IMR-90 (cell line): ENCODE results near the gene ETV4. TPM values are rescaled to one million over a fixed set of nuclear protein-coding genes. Genes with fewer than 3 reads are reported as not detected.

Experiments used
- ATAC-seq: fragments of 200-7000 bp; cut with Tn5 transposase; 2 replicates; pipeline ENCODE4 v1.9.1; 2020; ENCODE audit warnings: low read depth, mild to moderate bottlenecking, moderate library complexity
- BruUV-seq: library from RNA; stranded (reverse); fragments of 400-500 nt; replicated peaks from 2 replicates; lab custom pipeline; 2021; lab: Mats Ljungman, UMichigan
- CTCF ChIA-PET: fragments of 300-600 bp; formaldehyde crosslinking; extraction: SDS; loops from one replicate; lab custom pipeline; 2021; ENCODE audit warnings: antibody characterized with exemption; lab: Yijun Ruan, JAX
- POLR2A ChIA-PET: fragments of 300-600 bp; sonication (Branson Sonifier 250); formaldehyde crosslinking; loops from one replicate; lab custom pipeline; 2022; ENCODE audit warnings: antibody characterized with exemption; ENCODE audit not compliant: unreplicated experiment; lab: Charles Lee
- DNase-seq: peaks from one replicate; pipeline ENCODE4 v3.0.0; 2013
- H2AFZ ChIP-seq: replicated peaks from 2 replicates; pipeline ENCODE3; 2013; ENCODE audit warnings: low read length, mild to moderate bottlenecking; ENCODE audit not compliant: poor library complexity
- H2AK5ac ChIP-seq: 2 replicates; pipeline ENCODE4 v1.6.1; 2013; ENCODE audit warnings: low read depth, low read length, inconsistent platforms
- H2AK9ac ChIP-seq: replicated peaks from 2 replicates; pipeline ENCODE3; 2013; ENCODE audit warnings: mild to moderate bottlenecking, low read depth, low read length, moderate library complexity; ENCODE audit not compliant: poor library complexity
- H2BK120ac ChIP-seq: 2 replicates; pipeline ENCODE4 v1.6.1; 2013; ENCODE audit warnings: low read depth, low read length, inconsistent platforms
- H2BK15ac ChIP-seq: 3 replicates; pipeline ENCODE4 v1.6.1; 2013; ENCODE audit warnings: low read depth, low read length, inconsistent platforms
- H2BK20ac ChIP-seq: 2 replicates; pipeline ENCODE4 v1.6.1; 2013; ENCODE audit warnings: low read depth, mild to moderate bottlenecking, inconsistent platforms, low read length, moderate library complexity
- H2BK5ac ChIP-seq: 2 replicates; pipeline ENCODE4 v1.6.1; 2013; ENCODE audit warnings: mild to moderate bottlenecking, low read depth, low read length, inconsistent platforms; ENCODE audit not compliant: poor library complexity, severe bottlenecking
- H3K14ac ChIP-seq: replicated peaks from 2 replicates; pipeline ENCODE4 v1.6.1; 2013; ENCODE audit warnings: low read depth, low read length, inconsistent platforms
- H3K18ac ChIP-seq: 2 replicates; pipeline ENCODE4 v1.6.1; 2013; ENCODE audit warnings: low read depth, low read length, control low read depth
- H3K23ac ChIP-seq: 2 replicates; pipeline ENCODE4 v1.6.1; 2013; ENCODE audit warnings: low read depth, low read length, inconsistent platforms
- H3K27ac ChIP-seq: 2 replicates; pipeline ENCODE4 v1.5.1; 2013; ENCODE audit warnings: mild to moderate bottlenecking, control low read depth, low read length; ENCODE audit not compliant: insufficient read depth
- H3K27me3 ChIP-seq: 2 replicates; pipeline ENCODE4 v1.6.1; 2013; ENCODE audit warnings: low read length; ENCODE audit not compliant: control insufficient read depth, insufficient read depth
- H3K36me3 ChIP-seq: 2 replicates; pipeline ENCODE4 v1.6.1; 2013; ENCODE audit warnings: low read length, mixed read lengths; ENCODE audit not compliant: control insufficient read depth, insufficient read depth
- H3K4ac ChIP-seq: 2 replicates; pipeline ENCODE4 v1.6.1; 2013; ENCODE audit warnings: low read depth, low read length, inconsistent platforms
- H3K4me1 ChIP-seq: 2 replicates; pipeline ENCODE4 v1.6.1; 2013; ENCODE audit warnings: low read length, mixed read lengths; ENCODE audit not compliant: control insufficient read depth, insufficient read depth
- H3K4me2 ChIP-seq: 2 replicates; pipeline ENCODE4 v1.6.1; 2013; ENCODE audit warnings: low read depth, mild to moderate bottlenecking, control low read depth, low read length, moderate library complexity
- H3K4me3 ChIP-seq: 2 replicates; pipeline ENCODE4 v1.5.1; 2013; ENCODE audit warnings: low read depth, mild to moderate bottlenecking, control low read depth, low read length, moderate library complexity; ENCODE audit not compliant: insufficient read depth
- H3K56ac ChIP-seq: 2 replicates; pipeline ENCODE4 v1.6.1; 2013; ENCODE audit warnings: low read length, inconsistent platforms; ENCODE audit not compliant: insufficient read depth; ENCODE audit errors: extremely low read depth
- H3K79me1 ChIP-seq, 2 experiments: 2 replicates each; pipeline ENCODE4 v1.6.1; 2013; ENCODE audit warnings: low read length in 2 of 2, inconsistent platforms in 1 of 2, low read depth in 1 of 2
- H3K9ac ChIP-seq: 2 replicates; pipeline ENCODE4 v1.6.1; 2013; ENCODE audit warnings: low read depth, low read length, control low read depth
- H3K9me1 ChIP-seq: 2 replicates; pipeline ENCODE4 v1.6.1; 2013; ENCODE audit warnings: low read length, inconsistent platforms; ENCODE audit not compliant: insufficient read depth
- H3K9me3 ChIP-seq: 2 replicates; pipeline ENCODE4 v1.6.1; 2013; ENCODE audit warnings: low read length; ENCODE audit not compliant: control insufficient read depth, insufficient read depth
- H4K20me1 ChIP-seq: 2 replicates; pipeline ENCODE4 v1.6.1; 2013; ENCODE audit warnings: low read length, inconsistent platforms; ENCODE audit not compliant: insufficient read depth
- H4K5ac ChIP-seq: 2 replicates; pipeline ENCODE4 v1.6.1; 2013; ENCODE audit warnings: mild to moderate bottlenecking, low read depth, low read length, control low read depth
- H4K8ac ChIP-seq, 2 experiments: 2 replicates each; pipeline ENCODE4 v1.6.1; 2013; ENCODE audit warnings: low read depth in 2 of 2, low read length in 2 of 2, control low read depth in 1 of 2, inconsistent platforms in 1 of 2
- H4K91ac ChIP-seq: 2 replicates; pipeline ENCODE4 v1.6.1; 2013; ENCODE audit warnings: low read depth, low read length, inconsistent platforms; ENCODE audit not compliant: insufficient read depth
- CEBPB ChIP-seq: IDR thresholded peaks from 2 replicates; pipeline ENCODE4 v1.6.1; 2012; ENCODE audit warnings: low read depth, low read length, improper control_type of control experiment
- FOS ChIP-seq: fragments of 150-350 bp; IDR thresholded peaks from 2 replicates; pipeline ENCODE4 v1.6.1; 2016; ENCODE audit warnings: low read depth, low read length
- MAFK ChIP-seq: IDR thresholded peaks from 2 replicates; pipeline ENCODE4 v1.6.1; 2012; ENCODE audit warnings: low read depth, low read length, improper control_type of control experiment
- MAZ ChIP-seq: IDR thresholded peaks from 2 replicates; pipeline ENCODE4 v1.6.1; 2012; ENCODE audit warnings: low read depth, mild to moderate bottlenecking, low read length, improper control_type of control experiment, moderate library complexity, borderline replicate concordance
- MXI1 ChIP-seq: IDR thresholded peaks from 2 replicates; pipeline ENCODE4 v1.6.1; 2012; ENCODE audit warnings: low read depth, mild to moderate bottlenecking, low read length, moderate library complexity, borderline replicate concordance
- NFE2L2 ChIP-seq: fragments of 150-350 bp; IDR thresholded peaks from 2 replicates; pipeline ENCODE4 v1.6.1; 2016; ENCODE audit warnings: low read depth, mild to moderate bottlenecking, low read length
- RAD21 ChIP-seq: IDR thresholded peaks from 2 replicates; pipeline ENCODE4 v1.6.1; 2012; ENCODE audit warnings: low read length, improper control_type of control experiment
- WGBS, 2 experiments: methylation state at CpG; one replicate each; pipeline versions ENCODE4 v1.1.5 to v1.1.7; 2013; ENCODE audit warnings: missing lambda C conversion rate in 2 of 2; ENCODE audit not compliant: insufficient read length in 1 of 2; ENCODE audit errors: extremely low coverage in 2 of 2; 5-methylcytosine and 5-hydroxymethylcytosine counted together
- dilution Hi-C: fragments of 300-500 bp; cut with HindIII; formaldehyde crosslinking; loops from one replicate; pipeline ENCODE4 v1.14.3; 2018; ENCODE audit warnings: low sequenced_read_pairs; ENCODE audit not compliant: unreplicated experiment
- in situ Hi-C: fragments of 300-500 bp; cut with MboI; formaldehyde crosslinking; loops from 3 replicates; pipeline ENCODE4 v1.14.3; 2019; ENCODE audit warnings: low sequenced_read_pairs, inconsistent platforms, mixed read lengths
- intact Hi-C: fragments of 100-400 bp; cut with micrococcal nuclease; formaldehyde crosslinking; loops from 2 replicates; pipeline ENCODE4 v1.10.0; 2022
- polyA plus RNA-seq, 3 experiments: library from polyadenylated mRNA; depleted of rRNA; stranded (reverse); fragments of >200 nt; gene quantifications; 2 replicates each; pipeline ENCODE4 v1.2.3, GENCODE V29; 2012; ENCODE audit warnings: low replicate concordance in 1 of 3
- total RNA-seq: library from RNA; depleted of rRNA; stranded (reverse); fragments of >200 nt; gene quantifications from 2 replicates; pipeline ENCODE4 v1.2.3, GENCODE V29; 2012
- TF ChIP-seq, protein P1 (sequence below): conservative IDR thresholded peaks from 2 replicates; pipeline ENCODE4 v1.5.1; 2012; ENCODE audit warnings: mild to moderate bottlenecking, low read depth, low read length, improper control_type of control experiment
- TF ChIP-seq, protein P2 (sequence below): fragments of 150-350 bp; IDR thresholded peaks from 2 replicates; pipeline ENCODE4 v1.6.1; 2016; ENCODE audit warnings: low read depth, mild to moderate bottlenecking, low read length, moderate library complexity, borderline replicate concordance

Gene ETV4
- total and polyA plus RNA-seq, 2 of the 4 experiments (the other 2 are of a cell fraction) = 4.3 to 13.2 TPM

DNA sequence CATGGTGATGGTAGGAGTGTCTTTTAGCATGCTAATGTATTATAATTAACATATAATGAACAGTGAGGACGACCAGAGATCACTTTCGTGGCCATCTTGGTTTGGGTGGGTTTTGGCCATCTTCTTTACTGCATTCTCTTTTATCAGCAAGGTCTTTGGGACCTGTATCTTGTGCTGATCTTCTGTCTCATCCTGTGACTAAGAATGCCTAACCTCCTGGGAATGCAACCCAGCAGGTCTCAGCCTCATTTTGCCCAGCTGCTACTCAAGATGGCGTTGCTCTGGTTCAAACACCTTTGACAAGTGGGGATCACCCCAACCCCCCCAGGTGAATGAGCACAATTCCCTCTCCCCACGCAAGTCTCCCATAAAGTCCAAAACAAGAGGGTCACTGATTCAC lies 49.3 kb upstream of the ETV4 start:
- in situ Hi-C loops = no loop called here
- WGBS, 2 experiments = 100% methylated on average over 1 of the region's 4 CpGs; no CpG with 5 or more reads in 1 of the 2 experiments

More for the DNA sequence above, 49.3 kb upstream of the ETV4 start:
- no TSS peak for BruUV-seq
- intact Hi-C loops (no loop called here), dilution Hi-C loops (no loop called here)
- ATAC-seq (no peak), DNase-seq (no peak)
- Histone ChIP-seq H3K4ac (no peak overlapping the region), H3K4me2 (no peak overlapping the region), H3K9me3 (no peaks in the 10 kb centered on the region), H4K5ac (no peak overlapping the region), H4K8ac (no peak overlapping the region), H2BK120ac (peak overlapping the region; percentile 17; the same call in 1 of the 2 replicates), H3K9ac (no peak overlapping the region), H3K36me3 (no peaks in the 10 kb centered on the region), H2AFZ (no peak overlapping the region), H2AK5ac (no peak overlapping the region), H3K4me3 (no peak overlapping the region), H4K20me1 (no peaks in the 10 kb centered on the region), H2BK15ac (no peak overlapping the region), H3K23ac (no peak overlapping the region), H2BK5ac (no peak overlapping the region), H3K27ac (no peak overlapping the region), H2BK20ac (peak overlapping the region; percentile 29; the same call in 1 of the 2 replicates), H3K27me3 (no peaks in the 10 kb centered on the region), H2AK9ac (no peak overlapping the region), H3K18ac (no peak overlapping the region), H3K4me1 (peaks cover 22% of the 10 kb centered on the region), H3K14ac (no peak overlapping the region), H3K9me1 (peaks cover 6% of the 10 kb centered on the region; the same call in 1 of the 2 replicates), H4K91ac (no peak overlapping the region), H3K56ac (no peak overlapping the region), H3K79me1 (no peaks in the 10 kb centered on the region)
- CTCF ChIA-PET = no interaction called here
- TF ChIP-seq MXI1 (no peak), CEBPB (no peak), RAD21 (no peak), NFE2L2 (no peak), FOS (no peak), MAZ (no peak), MAFK (no peak)
- TF ChIP-seq, protein P1, sequence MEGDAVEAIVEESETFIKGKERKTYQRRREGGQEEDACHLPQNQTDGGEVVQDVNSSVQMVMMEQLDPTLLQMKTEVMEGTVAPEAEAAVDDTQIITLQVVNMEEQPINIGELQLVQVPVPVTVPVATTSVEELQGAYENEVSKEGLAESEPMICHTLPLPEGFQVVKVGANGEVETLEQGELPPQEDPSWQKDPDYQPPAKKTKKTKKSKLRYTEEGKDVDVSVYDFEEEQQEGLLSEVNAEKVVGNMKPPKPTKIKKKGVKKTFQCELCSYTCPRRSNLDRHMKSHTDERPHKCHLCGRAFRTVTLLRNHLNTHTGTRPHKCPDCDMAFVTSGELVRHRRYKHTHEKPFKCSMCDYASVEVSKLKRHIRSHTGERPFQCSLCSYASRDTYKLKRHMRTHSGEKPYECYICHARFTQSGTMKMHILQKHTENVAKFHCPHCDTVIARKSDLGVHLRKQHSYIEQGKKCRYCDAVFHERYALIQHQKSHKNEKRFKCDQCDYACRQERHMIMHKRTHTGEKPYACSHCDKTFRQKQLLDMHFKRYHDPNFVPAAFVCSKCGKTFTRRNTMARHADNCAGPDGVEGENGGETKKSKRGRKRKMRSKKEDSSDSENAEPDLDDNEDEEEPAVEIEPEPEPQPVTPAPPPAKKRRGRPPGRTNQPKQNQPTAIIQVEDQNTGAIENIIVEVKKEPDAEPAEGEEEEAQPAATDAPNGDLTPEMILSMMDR = no peak
- TF ChIP-seq, protein P2, sequence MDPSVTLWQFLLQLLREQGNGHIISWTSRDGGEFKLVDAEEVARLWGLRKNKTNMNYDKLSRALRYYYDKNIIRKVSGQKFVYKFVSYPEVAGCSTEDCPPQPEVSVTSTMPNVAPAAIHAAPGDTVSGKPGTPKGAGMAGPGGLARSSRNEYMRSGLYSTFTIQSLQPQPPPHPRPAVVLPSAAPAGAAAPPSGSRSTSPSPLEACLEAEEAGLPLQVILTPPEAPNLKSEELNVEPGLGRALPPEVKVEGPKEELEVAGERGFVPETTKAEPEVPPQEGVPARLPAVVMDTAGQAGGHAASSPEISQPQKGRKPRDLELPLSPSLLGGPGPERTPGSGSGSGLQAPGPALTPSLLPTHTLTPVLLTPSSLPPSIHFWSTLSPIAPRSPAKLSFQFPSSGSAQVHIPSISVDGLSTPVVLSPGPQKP = no peak
- POLR2A ChIA-PET = no interaction called here
